GM19324 (cell line): ENCODE results near the gene C18orf54.
A peak's percentile ranks its signal among the peaks of the same experiment; 100 is the strongest.
"Not testable (repeated sequence)": the region's sequence is repeated elsewhere in the genome, so short reads cannot be mapped to it uniquely, and the experiment has no call there.

Experiments
- ATAC-seq: cut with Tn5 transposase; IDR thresholded peaks from one replicate; pipeline ENCODE4 v1.9.1; 2021; ENCODE audit warnings: mild to moderate bottlenecking, moderate library complexity; ENCODE audit not compliant: unreplicated experiment, low FRiP score

C18orf54 gene

GRCh38 chr18:54357660-54358494 is at the start of gene C18orf54, which contains the start of gene STARD6:
Gene C18orf54 (plus strand): TSS chr18:54357906. CDS start chr18:54360573, 2,667 bp downstream.
Gene STARD6 (minus strand): TSS chr18:54357858. CDS start chr18:54354573, 3,285 bp downstream.
- ATAC-seq, result peak; percentile 97

- not testable (repeated sequence) for ATAC-seq
Measured at GRCh38 chr18:54309564-54309963, 48.1 kb upstream of the C18orf54 start.

GRCh38 chr18:54316071-54316820 is 41.5 kb upstream of the C18orf54 start:
- no peak for ATAC-seq

- no peak for ATAC-seq
Measured at GRCh38 chr18:54323561-54323960, 34.1 kb upstream of the C18orf54 start.

- ATAC-seq, result no peak
Measured at GRCh38 chr18:54323970-54324369, 33.7 kb upstream of the C18orf54 start.

- ATAC-seq, result no peak
Measured at GRCh38 chr18:54327818-54328217, 29.9 kb upstream of the C18orf54 start.

GRCh38 chr18:54329787-54330186 is 27.9 kb upstream of the C18orf54 start:
- no peak for ATAC-seq

GRCh38 chr18:54330768-54331548 is 26.7 kb upstream of the C18orf54 start:
- no peak for ATAC-seq

GRCh38 chr18:54335638-54336173 is 22.0 kb upstream of the C18orf54 start:
- ATAC-seq, result no peak

- ATAC-seq, result no peak
Measured at GRCh38 chr18:54338230-54338629, 19.5 kb upstream of the C18orf54 start.

- ATAC-seq, result no peak
Measured at GRCh38 chr18:54351186-54351585, 6.5 kb upstream of the C18orf54 start.

GRCh38 chr18:54357082-54357659 is 535 bp upstream of the C18orf54 start:
- no peak for ATAC-seq

- ATAC-seq, result peak; percentile 17
Measured at GRCh38 chr18:54358495-54359040, 862 bp downstream of the C18orf54 start.

- no peak for ATAC-seq
Measured at GRCh38 chr18:54359233-54359632, 1.5 kb downstream of the C18orf54 start.

- no peak for ATAC-seq
Measured at GRCh38 chr18:54360406-54360805, 2.7 kb downstream of the C18orf54 start.

GRCh38 chr18:54378057-54378456 is 20.4 kb downstream of the C18orf54 start:
- no peak for ATAC-seq

GRCh38 chr18:54381640-54382039 is 23.9 kb downstream of the C18orf54 start:
- ATAC-seq, result no peak

GRCh38 chr18:54382076-54382475 is 24.4 kb downstream of the C18orf54 start:
- ATAC-seq, result no peak

GRCh38 chr18:54382733-54383252 is 25.1 kb downstream of the C18orf54 start:
- ATAC-seq, result no peak

GRCh38 chr18:54386043-54386442 is 28.3 kb downstream of the C18orf54 start:
- ATAC-seq, result no peak
